ENCODE measurements around the gene AMER1. TPM values are rescaled to one million over a fixed set of nuclear protein-coding genes. Genes with fewer than 3 reads are reported as not detected.
"Not testable (repeated sequence)": the region's sequence is repeated elsewhere in the genome, so short reads cannot be mapped to it uniquely, and the experiment has no call there.

AMER1 gene
- 3.9 TPM for total RNA-seq

DNA sequence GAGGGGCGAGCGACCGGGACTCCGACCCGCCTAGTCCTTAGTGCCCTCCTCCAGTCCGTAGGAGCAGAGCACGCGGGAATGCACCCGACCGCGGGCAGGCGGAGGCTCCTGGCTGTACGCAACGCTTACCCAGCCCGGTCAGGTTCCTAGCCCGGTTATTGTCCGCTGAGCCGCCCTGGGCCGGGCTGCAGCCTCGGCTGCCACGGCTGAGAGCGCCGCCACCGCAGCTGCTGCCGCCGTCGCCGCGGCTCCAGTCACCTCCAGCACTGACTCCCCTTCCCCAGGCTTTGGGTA is at the start of gene AMER1:
Gene AMER1, minus strand, starts transcription at position 268 of the 294 bp plus-strand sequence. CDS start 12,422 bp downstream, outside the sequence.
- Histone ChIP-seq H3K36me3 (no peaks in the 10 kb centered on the region), H3K9me3 (no peaks in the 10 kb centered on the region), H3K27ac (peak within 1 kb of the TSS; percentile 87 to 90), H3K4me3 (peak within 1 kb of the TSS; percentile 65 to 90), H3K27me3 (no peaks in the 10 kb centered on the region), H3K4me1 (peaks cover 0 to 7% of the 10 kb centered on the region in 2 donors)
- intact Hi-C loops (cut with DNase I) = loop anchor here (2.0 to 10.0 kb wide), 7 partner anchors 189 to 1329 kb away; partner anchors contain the start of genes LAS1L, MTMR8, SPIN4 and ZC3H12B
- no peak for DNase-seq (ENCODE audit: low spot score in 2 of 2)
- TF ChIP-seq, protein P1, sequence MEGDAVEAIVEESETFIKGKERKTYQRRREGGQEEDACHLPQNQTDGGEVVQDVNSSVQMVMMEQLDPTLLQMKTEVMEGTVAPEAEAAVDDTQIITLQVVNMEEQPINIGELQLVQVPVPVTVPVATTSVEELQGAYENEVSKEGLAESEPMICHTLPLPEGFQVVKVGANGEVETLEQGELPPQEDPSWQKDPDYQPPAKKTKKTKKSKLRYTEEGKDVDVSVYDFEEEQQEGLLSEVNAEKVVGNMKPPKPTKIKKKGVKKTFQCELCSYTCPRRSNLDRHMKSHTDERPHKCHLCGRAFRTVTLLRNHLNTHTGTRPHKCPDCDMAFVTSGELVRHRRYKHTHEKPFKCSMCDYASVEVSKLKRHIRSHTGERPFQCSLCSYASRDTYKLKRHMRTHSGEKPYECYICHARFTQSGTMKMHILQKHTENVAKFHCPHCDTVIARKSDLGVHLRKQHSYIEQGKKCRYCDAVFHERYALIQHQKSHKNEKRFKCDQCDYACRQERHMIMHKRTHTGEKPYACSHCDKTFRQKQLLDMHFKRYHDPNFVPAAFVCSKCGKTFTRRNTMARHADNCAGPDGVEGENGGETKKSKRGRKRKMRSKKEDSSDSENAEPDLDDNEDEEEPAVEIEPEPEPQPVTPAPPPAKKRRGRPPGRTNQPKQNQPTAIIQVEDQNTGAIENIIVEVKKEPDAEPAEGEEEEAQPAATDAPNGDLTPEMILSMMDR (IDR thresholded peaks at IDR 0.05) = no peak

DNA sequence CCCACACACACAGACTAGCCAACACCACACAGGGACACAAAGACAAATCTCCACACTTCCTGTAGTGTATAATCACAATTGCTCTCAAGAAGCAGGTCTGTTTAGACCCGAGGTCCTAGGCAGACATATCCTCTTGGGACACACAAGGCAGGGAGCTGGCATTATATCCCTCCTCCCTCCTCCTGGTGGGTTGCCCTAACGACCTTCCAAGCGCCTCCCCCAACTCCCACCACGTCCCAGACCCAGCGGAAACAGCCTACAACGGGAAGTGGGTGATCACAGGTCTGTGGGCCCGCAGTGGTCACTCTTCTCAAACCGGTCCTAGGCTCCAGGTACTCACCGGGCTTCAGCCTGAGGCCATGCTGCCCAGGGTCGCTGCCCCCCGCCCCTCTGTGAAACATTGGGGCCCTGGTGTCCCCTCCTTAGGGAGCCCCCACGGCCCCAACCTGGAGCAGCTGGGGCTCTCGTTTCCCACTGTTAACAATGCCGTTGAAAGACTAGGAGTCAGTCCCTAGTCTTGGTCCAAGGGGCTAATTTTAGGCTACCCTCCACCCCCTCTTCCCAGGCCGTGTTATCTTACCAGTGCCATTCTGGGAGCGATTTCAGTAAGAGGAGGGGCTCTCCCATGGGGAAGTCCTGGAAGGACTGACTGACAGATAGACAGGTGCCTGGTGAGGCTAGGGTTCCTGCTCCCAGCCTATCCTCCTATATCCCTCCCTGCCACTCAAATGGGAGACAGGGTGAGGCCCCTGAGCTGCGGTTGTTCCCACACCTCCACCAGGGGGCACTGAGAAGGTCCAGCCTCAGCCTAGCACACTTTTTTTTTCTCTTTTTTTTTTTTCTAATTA is 24.8 kb upstream of the AMER1 start, which contains the start of gene ASB12:
Gene ASB12, minus strand, starts transcription at position 485 of the 848 bp plus-strand sequence. CDS start 4,957 bp downstream, outside the sequence.
- Histone ChIP-seq H3K9me3 (peaks cover 0 to 5% of the 10 kb centered on the region in 2 donors), H3K36me3 (no peaks in the 10 kb centered on the region), H3K4me3 (no peak within 1 kb of the TSS), H3K27ac (no peak within 1 kb of the TSS), H3K27me3 (no peaks in the 10 kb centered on the region), H3K4me1 (no peaks in the 10 kb centered on the region)
- intact Hi-C loops (cut with DNase I) = no loop called here
- no peak for DNase-seq (ENCODE audit: low spot score in 2 of 2)
- TF ChIP-seq, protein P1 (IDR thresholded peaks at IDR 0.05) = no peak

DNA sequence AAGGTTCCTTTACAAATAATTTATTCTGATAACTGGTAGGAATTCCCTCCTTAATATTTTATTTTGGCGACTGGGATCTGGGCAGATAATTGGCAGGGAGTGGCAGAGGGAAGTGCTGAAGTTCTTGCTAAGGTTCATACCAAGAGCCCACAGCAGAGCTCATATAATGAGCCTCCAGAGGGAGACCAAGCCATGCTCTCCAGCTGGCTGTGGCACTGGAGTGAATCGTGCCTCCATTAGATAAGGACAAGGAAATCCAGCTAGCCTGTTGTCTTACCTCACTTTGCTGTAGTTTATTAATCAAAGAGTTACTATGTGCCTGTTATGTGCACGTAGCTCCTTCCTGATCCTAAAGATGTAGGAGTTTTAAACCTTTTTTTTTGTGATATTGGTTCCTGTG is 23.6 kb upstream of the AMER1 start:
- TF ChIP-seq, protein P1 (IDR thresholded peaks at IDR 0.05) = no peak
- H3K27me3 ChIP-seq = no peaks in the 10 kb centered on the region
- no peaks in the 10 kb centered on the region for H3K36me3 ChIP-seq
- no peak overlapping the region for H3K4me3 ChIP-seq
- H3K27ac ChIP-seq = no peak overlapping the region
- intact Hi-C loops (cut with DNase I) = no loop called here
- no peaks in the 10 kb centered on the region for H3K4me1 ChIP-seq
- DNase-seq (ENCODE audit: low spot score in 2 of 2) = no peak
- peaks cover 0 to 5% of the 10 kb centered on the region in 2 donors for H3K9me3 ChIP-seq

DNA sequence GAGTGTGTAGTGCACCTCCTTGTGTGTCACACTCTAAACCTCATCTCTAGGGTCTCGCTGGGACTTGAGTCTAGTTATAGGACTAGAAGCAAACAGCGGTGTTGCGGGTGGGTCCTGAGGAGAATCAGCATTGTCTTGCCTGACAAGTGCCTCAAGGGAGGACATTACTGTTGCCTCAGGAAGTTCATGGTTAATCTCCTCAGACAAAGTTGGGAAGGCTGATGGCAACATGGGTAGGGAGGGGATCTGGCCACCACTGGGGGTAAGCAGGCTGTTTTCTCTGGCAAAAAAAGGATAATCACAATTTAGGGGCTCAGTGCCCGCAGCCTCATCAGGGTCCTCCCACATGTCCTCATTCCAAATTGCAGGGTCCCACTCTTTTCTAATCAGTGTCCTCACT is 12.5 kb upstream of the AMER1 start:
- Histone ChIP-seq H3K27ac (no peak overlapping the region), H3K4me1 (no peaks in the 10 kb centered on the region), H3K36me3 (no peaks in the 10 kb centered on the region), H3K27me3 (no peaks in the 10 kb centered on the region), H3K9me3 (no peaks in the 10 kb centered on the region), H3K4me3 (no peak overlapping the region)
- TF ChIP-seq, protein P1 (IDR thresholded peaks at IDR 0.05) = no peak
- intact Hi-C loops (cut with DNase I) = no loop called here
- no peak for DNase-seq (ENCODE audit: low spot score in 2 of 2)

DNA sequence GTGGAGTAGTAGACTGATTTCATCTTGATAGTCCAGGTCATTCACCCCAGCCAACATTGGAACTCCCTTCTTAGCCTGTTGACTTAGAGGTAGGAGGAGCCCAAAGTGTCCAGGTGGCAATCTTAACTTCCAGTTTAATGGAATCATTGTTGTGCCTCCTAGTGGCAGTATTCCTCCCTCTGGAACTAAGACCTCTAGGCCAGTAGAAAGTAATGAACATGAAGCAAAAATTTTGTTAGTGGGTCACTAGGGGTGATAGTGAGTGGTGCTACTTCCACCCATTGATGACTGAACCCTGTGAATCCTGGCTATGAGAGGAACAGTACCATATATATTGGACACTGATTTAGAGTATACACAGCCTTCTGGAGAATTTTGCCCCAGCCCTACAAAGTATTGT is 8.5 kb upstream of the AMER1 start:
- H3K36me3 ChIP-seq; intact Hi-C loops (cut with DNase I); DNase-seq (ENCODE audit: low spot score in 2 of 2); H3K4me1 ChIP-seq; H3K9me3 ChIP-seq; H3K4me3 ChIP-seq; H3K27me3 ChIP-seq; H3K27ac ChIP-seq: not testable (repeated sequence)

DNA sequence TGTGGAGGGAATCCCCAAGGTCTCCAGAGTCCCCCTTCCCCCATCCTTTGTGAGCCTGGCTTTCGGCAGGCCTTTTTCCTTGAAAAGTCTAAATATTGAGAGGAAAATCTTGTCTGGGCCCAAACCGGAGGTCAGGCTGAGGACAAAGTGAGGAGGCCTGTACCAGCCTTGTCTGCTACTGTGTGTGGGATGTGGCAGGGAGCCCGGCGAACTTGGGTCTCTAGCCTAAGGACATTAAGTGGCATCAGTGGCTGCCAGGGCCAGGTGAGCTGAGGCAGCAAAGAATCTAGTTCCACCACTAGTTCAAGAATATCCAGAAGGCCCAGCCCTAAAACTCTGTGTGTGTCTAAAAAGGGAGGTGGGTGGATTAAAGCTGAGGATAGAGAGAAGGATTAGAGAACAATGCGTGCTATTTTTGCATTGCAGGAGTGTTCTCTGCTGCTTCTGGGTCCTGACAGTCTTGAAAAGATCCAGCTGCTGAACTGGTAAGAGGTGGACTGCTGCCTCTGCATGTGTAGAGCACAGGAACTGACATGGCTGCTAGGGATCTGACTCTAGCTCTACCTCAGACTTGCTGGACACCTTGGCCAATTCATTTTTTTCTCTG is 1.2 kb upstream of the AMER1 start:
- no peak for DNase-seq (ENCODE audit: low spot score in 2 of 2)
- H3K27ac ChIP-seq = peak overlapping the region; percentile 87 to 90
- no peaks in the 10 kb centered on the region for H3K9me3 ChIP-seq
- H3K36me3 ChIP-seq = no peaks in the 10 kb centered on the region
- peak overlapping the region; percentile 65 to 90 for H3K4me3 ChIP-seq
- intact Hi-C loops (cut with DNase I) = loop anchor here (5.0 to 10.0 kb wide), 6 partner anchors 188 to 1328 kb away; partner anchors contain the start of genes LAS1L, MTMR8, SPIN4 and ZC3H12B
- no peaks in the 10 kb centered on the region for H3K27me3 ChIP-seq
- TF ChIP-seq, protein P1 (IDR thresholded peaks at IDR 0.05) = no peak
- H3K4me1 ChIP-seq = peaks cover 0 to 7% of the 10 kb centered on the region in 2 donors
